Ovary (tissue), 3 donors: ENCODE results near the gene RAPGEF4.

Experiments
- CTCF ChIP-seq, 3 donors: fragments of 450-650 bp in 2 of 3; fragments of 200-600 bp in 1 of 3; IDR thresholded peaks; one replicate each; pipeline versions ENCODE4 v1.5.1 to v1.8.0; 2016 to 2022; ENCODE audit warnings: antibody characterized with exemption in 3 of 3, mild to moderate bottlenecking in 1 of 3
- POLR2A ChIP-seq: fragments of 450-650 bp; IDR thresholded peaks from one replicate; pipeline ENCODE4 v1.6.1; 2017; ENCODE audit warnings: antibody characterized with exemption, mild to moderate bottlenecking, moderate library complexity
- donor health status: DM: no; HTN: no; CAD: no.

GRCh38 chr2:173054466-173054865 is 318.8 kb downstream of the RAPGEF4 start:
- TF ChIP-seq CTCF (IDR thresholded peaks at IDR 0.05) (no peak), POLR2A (no peak)
